Endothelial cell of umbilical vein (primary cell): Measurements from ENCODE around the gene JMJD6. TPM values are rescaled to one million over a fixed set of nuclear protein-coding genes. Genes with fewer than 3 reads are reported as not detected.
"Not testable (repeated sequence)": the region's sequence is repeated elsewhere in the genome, so short reads cannot be mapped to it uniquely, and the experiment has no call there.

Experiments
- BruUV-seq: library from RNA; stranded (reverse); fragments of 400-500 nt; replicated peaks from 2 replicates; lab custom pipeline; 2021; lab: Mats Ljungman, UMichigan
- CTCF ChIA-PET: fragments of 300-600, 350-600 bp; sonication (Branson Sonifier 250); formaldehyde crosslinking; loops from one replicate; lab custom pipeline; 2021; ENCODE audit warnings: antibody characterized with exemption, inconsistent platforms; lab: Charles Lee
- POLR2A ChIA-PET: fragments of 300-600, 350-600 bp; sonication (Branson Sonifier 250); formaldehyde crosslinking; loops from one replicate; lab custom pipeline; 2021; ENCODE audit warnings: antibody characterized with exemption, inconsistent platforms; lab: Charles Lee
- DNase-seq: peaks from one replicate; pipeline ENCODE4 v3.0.0-alpha.2; 2011; ENCODE audit warnings: low read depth, low spot score
- FAIRE-seq: peaks from 2 replicates; lab custom pipeline; 2011; peaks lifted over from hg19 to GRCh38; lab: Jason Lieb, UNC
- H2AFZ ChIP-seq: 2 replicates; pipeline ENCODE4 v1.6.0; 2012; ENCODE audit warnings: low read depth, low read length, control low read depth, inconsistent platforms
- H3K27ac ChIP-seq: 2 replicates; pipeline ENCODE4 v1.5.1; 2011; ENCODE audit warnings: low read depth, mild to moderate bottlenecking, control low read depth, low read length, moderate library complexity; ENCODE audit not compliant: insufficient read depth
- H3K27me3 ChIP-seq, 2 experiments: 2 replicates each; pipeline versions ENCODE4 v1.6.0 to v1.6.1; 2011; ENCODE audit warnings: low read length in 2 of 2, mixed read lengths in 1 of 2; ENCODE audit not compliant: control insufficient read depth in 2 of 2, insufficient read depth in 2 of 2
- H3K36me3 ChIP-seq, 2 experiments: 2 replicates in 1 of 2; 3 replicates in 1 of 2; pipeline ENCODE4 v1.5.1; 2011; ENCODE audit warnings: low read length in 2 of 2, mild to moderate bottlenecking in 1 of 2, moderate library complexity in 1 of 2; ENCODE audit not compliant: control insufficient read depth in 2 of 2, insufficient read depth in 2 of 2; ENCODE audit errors: extremely low read depth in 1 of 2
- H3K4me1 ChIP-seq: 3 replicates; pipeline ENCODE4 v1.5.1; 2011; ENCODE audit warnings: mild to moderate bottlenecking, low read length; ENCODE audit not compliant: control insufficient read depth, insufficient read depth; ENCODE audit errors: extremely low read depth
- H3K4me2 ChIP-seq: 2 replicates; pipeline ENCODE4 v1.6.1; 2011; ENCODE audit warnings: low read length, control low read depth, mixed read lengths; ENCODE audit not compliant: insufficient read depth
- H3K4me3 ChIP-seq, 3 experiments: fragments of 200-600 bp in 1 of 3; sonication (generic), shearing (Covaris generic) in 1 of 3; replicated peaks in 1 of 3; 2 replicates each; pipeline ENCODE4 v1.5.1; 2011 to 2016; ENCODE audit warnings: control low read depth in 3 of 3, low read length in 3 of 3, mild to moderate bottlenecking in 2 of 3, inconsistent platforms in 1 of 3, low read depth in 1 of 3, moderate library complexity in 1 of 3; ENCODE audit not compliant: insufficient read depth in 1 of 3
- H3K79me2 ChIP-seq: 2 replicates; pipeline ENCODE4 v1.6.0; 2012; ENCODE audit warnings: low read length, inconsistent platforms; ENCODE audit not compliant: control insufficient read depth, insufficient read depth
- H3K9ac ChIP-seq: replicated peaks from 2 replicates; pipeline ENCODE3; 2011; ENCODE audit warnings: low read length, control low read depth; ENCODE audit not compliant: insufficient read depth; ENCODE audit errors: extremely low read depth
- H3K9me1 ChIP-seq: replicated peaks from 3 replicates; pipeline ENCODE4 v1.6.0; 2011; ENCODE audit warnings: mild to moderate bottlenecking, low read length; ENCODE audit not compliant: control insufficient read depth, insufficient read depth; ENCODE audit errors: extremely low read depth
- H3K9me3 ChIP-seq: replicated peaks from 2 replicates; pipeline ENCODE4 v1.5.1; 2012; ENCODE audit warnings: low read length, inconsistent platforms; ENCODE audit not compliant: control insufficient read depth, insufficient read depth
- H4K20me1 ChIP-seq: replicated peaks from 2 replicates; pipeline ENCODE3; 2011; ENCODE audit warnings: mild to moderate bottlenecking, low read length; ENCODE audit not compliant: control insufficient read depth, insufficient read depth; ENCODE audit errors: extremely low read depth
- CTCF ChIP-seq, 2 donors: IDR thresholded peaks; 1 replicate in 1 of 2; 2 replicates in 1 of 2; pipeline ENCODE4 v1.5.1; 2011; ENCODE audit warnings: low read length in 2 of 2, mild to moderate bottlenecking in 2 of 2, moderate library complexity in 2 of 2, control low read depth in 1 of 2, inconsistent platforms in 1 of 2, low read depth in 1 of 2; ENCODE audit not compliant: insufficient read depth in 1 of 2; ENCODE audit errors: extremely low read depth in 1 of 2
- FOS ChIP-seq: IDR thresholded peaks from 2 replicates; pipeline ENCODE4 v1.6.1; 2011; ENCODE audit warnings: mild to moderate bottlenecking, low read length, moderate library complexity, borderline replicate concordance; ENCODE audit not compliant: insufficient read depth
- GATA2 ChIP-seq: IDR thresholded peaks from 2 replicates; pipeline ENCODE4 v1.7.0; 2011; ENCODE audit warnings: low read depth, mild to moderate bottlenecking, moderate library complexity, mixed read lengths, low read length; ENCODE audit not compliant: insufficient read length, insufficient read depth
- JUN ChIP-seq: IDR thresholded peaks from 2 replicates; pipeline ENCODE4 v1.6.1; 2011; ENCODE audit warnings: borderline replicate concordance, low read depth; ENCODE audit not compliant: insufficient read length, insufficient read depth
- MAX ChIP-seq: IDR thresholded peaks from 2 replicates; pipeline ENCODE4 v1.6.1; 2011; ENCODE audit not compliant: insufficient read depth, insufficient read length
- MYC ChIP-seq: IDR thresholded peaks from one replicate; pipeline ENCODE4 v1.6.1; 2011; ENCODE audit warnings: mild to moderate bottlenecking, low read depth, low read length
- POLR2A ChIP-seq: IDR thresholded peaks from 2 replicates; pipeline ENCODE4 v1.6.1; 2012; ENCODE audit warnings: low read depth, mild to moderate bottlenecking, control low read depth, low read length
- POLR2AphosphoS5 ChIP-seq: IDR thresholded peaks from 2 replicates; pipeline ENCODE4 v1.6.1; 2012; ENCODE audit warnings: low read depth, mild to moderate bottlenecking, control low read depth, low read length, moderate library complexity; ENCODE audit not compliant: insufficient read depth
- dilution Hi-C: fragments of 300-500 bp; cut with MboI; formaldehyde crosslinking; loops from one replicate; pipeline ENCODE4 v1.15.0; 2019; ENCODE audit warnings: low sequenced_read_pairs; ENCODE audit not compliant: extremely low pct_ligation_motif_present
- intact Hi-C: fragments of 100-400 bp; cut with micrococcal nuclease; formaldehyde crosslinking; loops from one replicate; pipeline ENCODE4 v1.10.0; 2022
- polyA plus RNA-seq, 4 experiments: library from polyadenylated mRNA; depleted of rRNA in 3 of 4; stranded (reverse) in 3 of 4; unstranded in 1 of 4; fragments of >200 nt; gene quantifications; 2 replicates each; pipeline versions ENCODE4 v1.2.1 to v1.2.3, GENCODE V29; 2011 to 2012; ENCODE audit warnings: missing spikeins in 1 of 4
- total RNA-seq: library from RNA; stranded (reverse); gene quantifications from 2 replicates; pipeline ENCODE4 v1.2.3, GENCODE V29; 2021

Gene JMJD6
- total and polyA plus RNA-seq, 2 donors (not counting 3 experiments of a cell fraction or from before 2014, with no cell fraction given): 19.8 to 36.6 TPM

DNA sequence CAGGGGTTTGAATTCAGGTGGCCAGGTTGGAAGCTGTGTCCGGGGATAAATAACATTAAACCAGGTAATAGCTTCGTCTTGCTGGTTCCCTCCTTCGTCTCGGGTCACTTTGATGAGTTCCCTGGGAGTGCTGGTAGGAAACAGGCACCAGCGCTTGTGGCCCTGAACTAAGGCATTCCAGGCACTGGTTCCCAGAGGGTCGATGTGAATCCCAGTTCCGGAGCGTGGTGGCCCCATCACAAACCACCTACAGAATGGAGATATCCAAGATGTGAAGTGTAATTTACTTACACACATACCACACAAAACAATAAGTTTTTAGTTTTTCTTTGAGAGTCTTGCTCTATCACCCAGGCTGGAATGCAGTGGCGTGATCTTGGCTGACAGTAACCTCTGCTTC, 2.6 kb downstream of the JMJD6 start:
- Histone ChIP-seq H2AFZ (no peak overlapping the region), H3K4me3 (no peak overlapping the region), H3K9ac (no peak overlapping the region), H3K27me3 (no peaks in the 10 kb centered on the region), H3K4me1 (peaks cover 18% of the 10 kb centered on the region), H3K79me2 (peaks cover 55% of the 10 kb centered on the region), H3K9me3 (no peaks in the 10 kb centered on the region), H3K27ac (no peak overlapping the region), H3K4me2 (no peak overlapping the region), H4K20me1 (no peaks in the 10 kb centered on the region), H3K36me3 (peaks cover 13 to 29% of the 10 kb centered on the region in 2 experiments), H3K9me1 (no peaks in the 10 kb centered on the region)
- no peak for DNase-seq
- dilution Hi-C loops (no loop called here), intact Hi-C loops (no loop called here)
- ChIA-PET CTCF (interaction anchor here (1.2 kb wide), 1 partner anchor 11 kb away, joined by 3 read pairs; no protein-coding TSS in a partner anchor), POLR2A (no interaction called here)
- FAIRE-seq: no peak
- no TSS peak for BruUV-seq
- TF ChIP-seq MAX (no peak), MYC (no peak), CTCF (IDR thresholded peaks at IDR 0.05; ENCODE audit: extremely low read depth in 1 of 2, insufficient read depth in 1 of 2, low read depth in 1 of 2, low read length in 2 of 2) (no peak), POLR2AphosphoS5 (no peak), FOS (no peak), POLR2A (no peak), GATA2 (no peak), JUN (no peak)

GRCh38 chr17:76722977-76723376, 3.4 kb downstream of the JMJD6 start:
- BruUV-seq, H3K27ac ChIP-seq, FAIRE-seq, intact Hi-C loops, CTCF ChIA-PET, H3K4me3 ChIP-seq, H2AFZ ChIP-seq, H3K27me3 ChIP-seq, H3K9me1 ChIP-seq, H3K9me3 ChIP-seq, dilution Hi-C loops, H3K9ac ChIP-seq, DNase-seq, H3K4me2 ChIP-seq, H4K20me1 ChIP-seq: not testable (repeated sequence)
- POLR2A ChIA-PET: interaction anchor here (0.7 kb wide), 1 partner anchor 50 kb away, joined by 3 read pairs; no protein-coding TSS in a partner anchor
- Histone ChIP-seq H3K36me3 (peaks cover 20 to 34% of the 10 kb centered on the region in 2 experiments), H3K4me1 (peaks cover 18% of the 10 kb centered on the region), H3K79me2 (peaks cover 49% of the 10 kb centered on the region)
